OCI-LY1 (cell line): ENCODE data around the gene CYB5R4.

Experiments used
- CTCF ChIP-seq: fragments of 200-600 bp; sonication (generic), shearing (Covaris generic); IDR thresholded peaks from 2 replicates; pipeline ENCODE4 v1.5.1; 2017; ENCODE audit warnings: mild to moderate bottlenecking, antibody characterized with exemption, low read length, moderate library complexity, mixed read lengths
- EZH2 ChIP-seq: fragments of 200-600 bp; sonication (generic), shearing (Covaris generic); IDR thresholded peaks from 2 replicates; pipeline ENCODE4 v1.8.0; 2017; ENCODE audit warnings: borderline replicate concordance, mixed run types, mild to moderate bottlenecking, antibody characterized with exemption, low read length, moderate library complexity, mixed read lengths

- TF ChIP-seq CTCF (no peak), EZH2 (no peak)
Measured at GRCh38 chr6:83812595-83812994, 46.9 kb upstream of the CYB5R4 start.
